Measurements from ENCODE around the gene CCDC188. TPM values are rescaled to one million over a fixed set of nuclear protein-coding genes. Genes with fewer than 3 reads are reported as not detected.

CCDC188 gene
- total and polyA plus RNA-seq, 4 donors = 0.63 to 4.0 (median 1.4) TPM

DNA sequence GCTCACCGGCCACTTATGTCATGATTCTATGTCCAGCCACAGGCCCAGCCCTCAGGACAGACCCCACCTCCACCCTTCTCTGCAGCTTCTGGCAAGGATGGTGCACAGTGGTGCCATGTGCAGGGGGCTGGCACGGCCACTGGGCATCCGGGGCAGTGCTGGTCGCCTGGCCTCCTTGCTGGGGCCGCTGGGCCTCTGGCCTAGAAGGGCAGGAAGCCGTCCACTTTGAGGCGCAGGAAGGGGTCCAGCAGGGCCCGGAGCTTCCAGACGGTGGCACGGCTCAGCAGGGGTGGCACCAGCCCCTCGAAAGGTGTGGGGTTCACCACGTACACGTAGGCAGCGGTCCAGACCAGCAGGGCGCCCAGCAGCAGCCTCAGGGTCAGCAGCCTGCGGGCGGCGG, 2.4 kb downstream of the CCDC188 start:
- WGBS, 2 donors = 85 to 88% methylated on average over 14 to 18 of the region's 18 CpGs
- H3K36me3 ChIP-seq (ENCODE audit: control insufficient read depth in 4 of 4, insufficient read depth in 4 of 4, low read length in 4 of 4) = peaks cover 0 to 15% (median 1%) of the 10 kb centered on the region in 4 donors
- H3K4me3 ChIP-seq = no peak overlapping the region
- H3K9ac ChIP-seq (ENCODE audit: insufficient read depth in 1 of 2, low read length in 2 of 2) = no peak overlapping the region
- H3K4me1 ChIP-seq (ENCODE audit: control insufficient read depth in 5 of 5, insufficient read depth in 5 of 5, low read length in 5 of 5) = no peaks in the 10 kb centered on the region
- no peaks in the 10 kb centered on the region for H3K9me3 ChIP-seq (ENCODE audit: control insufficient read depth in 4 of 4, insufficient read depth in 3 of 4, low read length in 3 of 4)
- no peak overlapping the region for H3K27ac ChIP-seq (ENCODE audit: low read depth in 1 of 2, low read length in 1 of 2)
- TF ChIP-seq, protein P1, sequence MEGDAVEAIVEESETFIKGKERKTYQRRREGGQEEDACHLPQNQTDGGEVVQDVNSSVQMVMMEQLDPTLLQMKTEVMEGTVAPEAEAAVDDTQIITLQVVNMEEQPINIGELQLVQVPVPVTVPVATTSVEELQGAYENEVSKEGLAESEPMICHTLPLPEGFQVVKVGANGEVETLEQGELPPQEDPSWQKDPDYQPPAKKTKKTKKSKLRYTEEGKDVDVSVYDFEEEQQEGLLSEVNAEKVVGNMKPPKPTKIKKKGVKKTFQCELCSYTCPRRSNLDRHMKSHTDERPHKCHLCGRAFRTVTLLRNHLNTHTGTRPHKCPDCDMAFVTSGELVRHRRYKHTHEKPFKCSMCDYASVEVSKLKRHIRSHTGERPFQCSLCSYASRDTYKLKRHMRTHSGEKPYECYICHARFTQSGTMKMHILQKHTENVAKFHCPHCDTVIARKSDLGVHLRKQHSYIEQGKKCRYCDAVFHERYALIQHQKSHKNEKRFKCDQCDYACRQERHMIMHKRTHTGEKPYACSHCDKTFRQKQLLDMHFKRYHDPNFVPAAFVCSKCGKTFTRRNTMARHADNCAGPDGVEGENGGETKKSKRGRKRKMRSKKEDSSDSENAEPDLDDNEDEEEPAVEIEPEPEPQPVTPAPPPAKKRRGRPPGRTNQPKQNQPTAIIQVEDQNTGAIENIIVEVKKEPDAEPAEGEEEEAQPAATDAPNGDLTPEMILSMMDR (IDR thresholded peaks at IDR 0.05; ENCODE audit: control extremely low read depth, extremely low read depth) = no peak
- ATAC-seq (ENCODE audit: insufficient read depth, low FRiP score) (no peak), DNase-seq (no peak)
- H3K27me3 ChIP-seq (ENCODE audit: control insufficient read depth in 3 of 3, insufficient read depth in 3 of 3, low read length in 2 of 3) = no peaks in the 10 kb centered on the region

DNA sequence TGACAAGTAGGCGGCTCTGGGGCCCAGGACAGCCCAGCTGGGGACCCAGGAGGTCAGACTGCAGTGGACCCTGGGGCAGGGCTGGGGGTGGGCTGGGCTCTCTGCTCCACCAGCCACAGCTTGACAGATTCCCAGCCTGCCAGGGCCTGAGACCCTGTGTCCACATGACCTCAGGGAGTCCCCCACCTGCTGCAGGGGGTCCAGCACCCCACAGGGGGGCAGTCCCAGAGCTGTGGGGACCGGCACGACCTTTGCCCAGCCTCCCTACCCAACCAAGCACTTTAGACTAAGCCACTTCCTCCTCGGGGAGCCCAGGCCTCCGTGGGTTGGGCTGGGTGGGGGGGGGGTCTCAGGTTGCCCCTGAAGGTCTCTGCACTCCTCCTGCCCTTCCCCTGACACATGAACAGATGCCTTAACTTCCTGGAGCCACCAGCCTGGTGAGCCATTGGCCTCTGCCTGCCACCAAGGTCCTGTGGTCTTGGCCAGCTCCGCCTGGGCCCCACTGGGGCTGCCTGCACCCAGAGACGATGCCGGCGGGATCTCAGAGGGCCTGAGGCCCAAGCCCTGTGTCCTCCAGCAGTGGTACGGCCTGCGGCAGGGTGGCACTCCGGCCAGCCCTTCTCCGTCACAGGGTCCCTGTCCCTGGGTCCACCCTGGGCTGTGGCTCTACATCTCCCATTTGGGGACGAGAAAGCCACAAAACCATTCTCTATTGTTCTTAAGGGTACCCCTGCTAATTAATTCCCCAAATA, 3.4 kb downstream of the CCDC188 start:
- no peak for ATAC-seq (ENCODE audit: insufficient read depth, low FRiP score)
- DNase-seq = no peak
- H3K9ac ChIP-seq (ENCODE audit: insufficient read depth in 1 of 2, low read length in 2 of 2) = no peak overlapping the region
- H3K4me1 ChIP-seq (ENCODE audit: control insufficient read depth in 5 of 5, insufficient read depth in 5 of 5, low read length in 5 of 5) = no peaks in the 10 kb centered on the region
- no peak overlapping the region for H3K27ac ChIP-seq (ENCODE audit: low read depth in 1 of 2, low read length in 1 of 2)
- TF ChIP-seq, protein P1 (IDR thresholded peaks at IDR 0.05; ENCODE audit: control extremely low read depth, extremely low read depth) = no peak
- peaks cover 0 to 24% (median 1%) of the 10 kb centered on the region in 4 donors for H3K36me3 ChIP-seq (ENCODE audit: control insufficient read depth in 4 of 4, insufficient read depth in 4 of 4, low read length in 4 of 4)
- H3K9me3 ChIP-seq (ENCODE audit: control insufficient read depth in 4 of 4, insufficient read depth in 3 of 4, low read length in 3 of 4) = no peaks in the 10 kb centered on the region
- no peaks in the 10 kb centered on the region for H3K27me3 ChIP-seq (ENCODE audit: control insufficient read depth in 3 of 3, insufficient read depth in 3 of 3, low read length in 2 of 3)
- no peak overlapping the region for H3K4me3 ChIP-seq
- WGBS, 2 donors = 61 to 74% methylated on average over 14 of the region's 14 CpGs

DNA sequence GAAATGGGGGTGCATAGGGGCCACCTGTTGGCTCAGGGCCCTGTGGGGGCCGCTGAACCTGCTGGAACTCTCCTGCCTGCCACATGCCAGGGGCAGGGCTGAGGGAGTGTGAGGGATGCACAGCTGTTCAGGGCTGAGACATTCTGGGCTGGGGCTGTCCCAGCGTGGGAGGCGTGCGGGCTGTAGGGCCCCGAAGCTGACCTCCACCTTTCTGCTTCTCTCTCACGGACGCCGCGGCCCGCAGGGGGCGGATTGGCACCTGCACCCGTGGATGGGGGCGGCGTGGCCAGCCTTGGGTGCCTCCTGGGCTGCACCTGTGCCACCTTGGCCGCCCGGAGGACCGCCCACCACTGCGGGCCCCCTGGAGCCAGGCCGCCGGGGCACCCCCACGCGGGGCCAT, 4.1 kb downstream of the CCDC188 start:
- TF ChIP-seq, protein P1 (IDR thresholded peaks at IDR 0.05; ENCODE audit: control extremely low read depth, extremely low read depth) = no peak

More for the DNA sequence above, 4.1 kb downstream of the CCDC188 start:
- Histone ChIP-seq H3K27me3 (ENCODE audit: control insufficient read depth in 3 of 3, insufficient read depth in 3 of 3, low read length in 2 of 3) (no peaks in the 10 kb centered on the region), H3K9me3 (ENCODE audit: control insufficient read depth in 4 of 4, insufficient read depth in 3 of 4, low read length in 3 of 4) (no peaks in the 10 kb centered on the region), H3K27ac (ENCODE audit: low read depth in 1 of 2, low read length in 1 of 2) (no peak overlapping the region), H3K9ac (ENCODE audit: insufficient read depth in 1 of 2, low read length in 2 of 2) (no peak overlapping the region), H3K36me3 (ENCODE audit: control insufficient read depth in 4 of 4, insufficient read depth in 4 of 4, low read length in 4 of 4) (peaks cover 0 to 29% (median 1%) of the 10 kb centered on the region in 4 donors), H3K4me1 (ENCODE audit: control insufficient read depth in 5 of 5, insufficient read depth in 5 of 5, low read length in 5 of 5) (no peaks in the 10 kb centered on the region), H3K4me3 (no peak overlapping the region)
- DNase-seq (no peak), ATAC-seq (ENCODE audit: insufficient read depth, low FRiP score) (no peak)
- 84 to 88% methylated on average over 22 of the region's 22 CpGs for WGBS, 2 donors
